ENCODE measurements around the gene SP8. TPM values are rescaled to one million over a fixed set of nuclear protein-coding genes. Genes with fewer than 3 reads are reported as not detected.

The SP8 gene
- total RNA-seq, 4 donors from 2014 or later: 0.72 to 24.8 (median 5.5) TPM; not detected in 1

DNA sequence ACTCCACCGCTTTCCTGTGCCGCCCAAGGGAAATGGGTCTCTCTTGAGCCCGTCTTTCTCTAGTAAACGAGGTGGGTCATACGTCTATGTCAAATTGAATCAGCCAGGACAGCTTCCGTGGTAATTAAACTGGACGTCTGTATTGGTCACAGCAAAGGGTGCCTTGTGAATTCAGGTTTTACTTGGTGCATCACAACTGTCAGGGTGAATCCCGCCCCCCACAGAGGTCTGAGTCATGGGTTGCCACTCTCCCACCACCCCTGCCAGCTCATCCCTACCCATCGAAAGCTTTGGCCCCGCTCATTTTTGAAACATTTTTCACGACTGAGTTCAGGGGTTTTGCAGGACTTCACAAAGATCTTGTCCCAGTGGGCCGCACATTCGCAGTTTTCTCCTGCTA lies 8.0 kb upstream of the SP8 start:
- Histone ChIP-seq H3K9me3 (no peaks in the 10 kb centered on the region), H3K36me3 (no peaks in the 10 kb centered on the region), H3K27me3 (peaks cover 97% of the 10 kb centered on the region), H3K4me3 (no peak overlapping the region), H3K27ac (no peak overlapping the region), H3K4me1 (peaks cover 31% of the 10 kb centered on the region)
- 44% methylated on average over 13 of the region's 13 CpGs for WGBS
- TF ChIP-seq, protein P1, sequence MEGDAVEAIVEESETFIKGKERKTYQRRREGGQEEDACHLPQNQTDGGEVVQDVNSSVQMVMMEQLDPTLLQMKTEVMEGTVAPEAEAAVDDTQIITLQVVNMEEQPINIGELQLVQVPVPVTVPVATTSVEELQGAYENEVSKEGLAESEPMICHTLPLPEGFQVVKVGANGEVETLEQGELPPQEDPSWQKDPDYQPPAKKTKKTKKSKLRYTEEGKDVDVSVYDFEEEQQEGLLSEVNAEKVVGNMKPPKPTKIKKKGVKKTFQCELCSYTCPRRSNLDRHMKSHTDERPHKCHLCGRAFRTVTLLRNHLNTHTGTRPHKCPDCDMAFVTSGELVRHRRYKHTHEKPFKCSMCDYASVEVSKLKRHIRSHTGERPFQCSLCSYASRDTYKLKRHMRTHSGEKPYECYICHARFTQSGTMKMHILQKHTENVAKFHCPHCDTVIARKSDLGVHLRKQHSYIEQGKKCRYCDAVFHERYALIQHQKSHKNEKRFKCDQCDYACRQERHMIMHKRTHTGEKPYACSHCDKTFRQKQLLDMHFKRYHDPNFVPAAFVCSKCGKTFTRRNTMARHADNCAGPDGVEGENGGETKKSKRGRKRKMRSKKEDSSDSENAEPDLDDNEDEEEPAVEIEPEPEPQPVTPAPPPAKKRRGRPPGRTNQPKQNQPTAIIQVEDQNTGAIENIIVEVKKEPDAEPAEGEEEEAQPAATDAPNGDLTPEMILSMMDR (IDR thresholded peaks at IDR 0.05): no peak
- TF ChIP-seq POLR2AphosphoS5 (IDR thresholded peaks at IDR 0.05) (no peak), EP300 (IDR thresholded peaks at IDR 0.05) (no peak)
- no peak for DNase-seq (ENCODE audit: low spot score in 2 of 2)

DNA sequence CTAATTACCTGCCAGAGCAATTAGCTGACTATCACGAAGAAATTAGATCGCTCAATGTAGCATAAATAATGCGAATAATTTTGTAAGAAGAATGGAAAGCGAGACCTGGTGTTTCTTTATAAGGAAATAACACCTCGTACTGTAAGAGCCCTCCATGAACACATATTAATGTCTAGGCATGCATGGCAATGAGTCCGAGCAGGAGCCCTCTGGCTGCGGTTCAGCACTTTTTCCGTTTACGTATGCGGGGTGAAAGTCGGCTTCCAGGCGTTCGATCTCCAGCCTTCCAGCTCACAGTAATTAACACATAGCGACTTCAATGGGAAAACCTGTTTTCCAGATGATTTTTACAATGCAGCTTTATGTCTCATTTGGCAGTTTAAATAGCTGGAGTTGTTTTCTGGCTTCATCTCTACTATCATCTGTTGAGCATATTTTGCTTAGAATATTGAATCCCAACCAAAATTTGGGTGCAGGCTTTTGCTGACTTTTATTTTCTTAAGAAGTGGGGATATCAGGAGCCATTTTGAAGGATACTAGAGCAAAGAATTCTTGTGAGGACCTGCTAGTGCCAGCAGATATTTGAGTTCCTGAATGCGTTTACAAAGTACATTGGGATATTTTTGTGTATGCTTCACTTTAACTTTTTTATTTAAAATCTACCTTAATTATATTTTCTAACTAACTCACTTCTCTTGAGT lies 7.2 kb upstream of the SP8 start:
- TF ChIP-seq, protein P1 (IDR thresholded peaks at IDR 0.05): no peak
- no peak for TF ChIP-seq POLR2A (IDR thresholded peaks at IDR 0.05)
- TF ChIP-seq EP300 (IDR thresholded peaks at IDR 0.05): no peak
- TF ChIP-seq POLR2AphosphoS5 (IDR thresholded peaks at IDR 0.05): no peak
- H3K4me1 ChIP-seq: peaks cover 29% of the 10 kb centered on the region
- no peak for DNase-seq (ENCODE audit: low spot score in 2 of 2)
- H3K27ac ChIP-seq: no peak overlapping the region
- 14% methylated on average over 15 of the region's 15 CpGs for WGBS
- no peaks in the 10 kb centered on the region for H3K9me3 ChIP-seq
- peaks cover 99% of the 10 kb centered on the region for H3K27me3 ChIP-seq
- no peak overlapping the region for H3K4me3 ChIP-seq
- H3K36me3 ChIP-seq: no peaks in the 10 kb centered on the region

DNA sequence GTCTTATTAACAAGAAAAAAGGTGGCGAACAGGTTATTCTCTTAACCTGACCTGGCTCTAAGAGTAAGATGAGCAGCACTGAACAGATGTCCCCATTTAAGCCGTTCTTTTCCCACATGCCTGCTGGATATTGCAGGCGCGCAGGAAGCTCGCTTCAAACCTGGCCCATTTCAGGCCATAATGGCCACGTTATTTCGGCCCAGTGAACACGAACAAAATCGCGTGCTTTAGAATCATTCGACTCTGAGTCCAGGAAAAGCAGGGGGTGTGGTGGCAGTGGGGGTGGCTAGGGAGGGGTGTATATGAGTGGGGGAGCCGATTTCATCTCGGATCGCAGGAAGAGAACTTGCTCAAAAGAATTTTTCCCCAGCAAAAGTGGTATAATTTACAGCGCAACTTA lies 6.6 kb upstream of the SP8 start:
- no peaks in the 10 kb centered on the region for H3K36me3 ChIP-seq
- no peak for TF ChIP-seq POLR2AphosphoS5 (IDR thresholded peaks at IDR 0.05)
- TF ChIP-seq, protein P1 (IDR thresholded peaks at IDR 0.05): no peak
- no peak for TF ChIP-seq EP300 (IDR thresholded peaks at IDR 0.05)
- TF ChIP-seq POLR2A (IDR thresholded peaks at IDR 0.05): no peak
- H3K4me3 ChIP-seq: no peak overlapping the region
- no peak overlapping the region for H3K27ac ChIP-seq
- DNase-seq (ENCODE audit: low spot score in 2 of 2): no peak
- no peaks in the 10 kb centered on the region for H3K9me3 ChIP-seq
- H3K4me1 ChIP-seq: peaks cover 23% of the 10 kb centered on the region
- 23% methylated on average over 15 of the region's 15 CpGs for WGBS
- H3K27me3 ChIP-seq: peaks cover 99% of the 10 kb centered on the region

DNA sequence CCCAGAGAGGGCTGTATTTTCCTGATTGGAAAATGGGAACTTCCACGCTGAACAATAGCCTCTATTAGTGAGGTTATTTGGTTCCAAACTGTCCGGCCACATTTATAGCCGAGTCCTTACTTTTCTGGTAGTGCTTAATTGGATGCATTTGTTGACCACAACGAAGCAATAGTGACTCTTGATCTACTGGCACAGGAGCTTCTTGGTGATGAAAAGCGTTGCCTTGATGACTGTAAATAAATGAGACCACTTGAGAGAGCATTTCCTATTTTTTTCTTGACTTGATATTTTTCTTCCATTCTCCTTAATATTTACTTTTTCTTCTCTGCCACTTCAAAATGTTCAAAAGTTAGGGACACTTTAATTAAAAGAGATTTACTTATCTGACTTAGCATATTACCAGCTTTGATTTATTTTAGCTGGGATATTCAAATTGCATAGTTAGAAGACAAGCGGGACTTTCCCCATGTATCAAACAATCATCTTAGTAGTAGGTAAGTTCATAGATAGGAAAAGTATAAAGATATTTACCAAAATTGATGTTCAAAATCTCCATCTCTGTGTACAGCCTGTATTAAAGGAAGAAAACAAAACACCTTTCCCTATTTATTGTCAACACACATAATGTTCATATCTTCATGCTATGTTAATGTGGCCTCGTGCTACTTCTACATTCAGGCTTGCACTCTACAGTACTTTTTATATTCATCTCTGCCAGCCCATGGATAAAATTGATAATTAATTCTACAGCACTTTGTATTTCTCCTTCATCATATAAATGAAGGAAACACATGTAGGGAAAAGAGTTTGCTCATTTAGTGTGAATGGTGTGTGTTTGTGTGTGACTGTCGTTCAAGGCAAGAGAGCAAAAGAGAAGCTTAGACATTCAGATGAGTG lies 5.1 kb upstream of the SP8 start:
- Histone ChIP-seq H3K27ac (no peak overlapping the region), H3K36me3 (no peaks in the 10 kb centered on the region), H3K4me3 (no peak overlapping the region), H3K4me1 (peaks cover 19% of the 10 kb centered on the region), H3K9me3 (no peaks in the 10 kb centered on the region), H3K27me3 (peaks cover 100% of the 10 kb centered on the region)
- 26% methylated on average over 8 of the region's 8 CpGs for WGBS
- no peak for DNase-seq (ENCODE audit: low spot score in 2 of 2)
- TF ChIP-seq POLR2AphosphoS5 (IDR thresholded peaks at IDR 0.05) (no peak), POLR2A (IDR thresholded peaks at IDR 0.05) (no peak), EP300 (IDR thresholded peaks at IDR 0.05) (no peak)
- TF ChIP-seq, protein P1 (IDR thresholded peaks at IDR 0.05): no peak

DNA sequence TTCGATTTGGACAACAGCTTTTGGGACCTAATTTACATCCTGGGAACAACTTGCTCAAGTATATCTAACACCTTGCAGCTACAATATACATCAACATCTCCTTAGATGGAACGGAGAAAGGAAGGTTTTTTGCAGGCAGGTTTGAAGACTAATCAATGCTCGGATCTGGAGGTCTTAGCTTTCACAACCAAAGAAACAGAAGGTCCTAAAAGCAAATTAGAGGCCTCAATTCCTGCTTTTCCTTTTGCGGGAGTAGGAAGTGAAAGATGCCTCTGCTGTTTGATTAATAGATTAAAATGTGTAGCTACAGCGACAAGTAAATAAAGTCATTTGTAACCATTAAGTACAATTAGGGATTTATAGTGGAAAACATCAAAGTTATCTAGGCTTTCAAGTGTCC lies 3.7 kb upstream of the SP8 start:
- Histone ChIP-seq H3K4me1 (peaks cover 28% of the 10 kb centered on the region), H3K4me3 (no peak overlapping the region), H3K27me3 (peaks cover 100% of the 10 kb centered on the region), H3K9me3 (no peaks in the 10 kb centered on the region), H3K36me3 (no peaks in the 10 kb centered on the region), H3K27ac (no peak overlapping the region)
- TF ChIP-seq, protein P1 (IDR thresholded peaks at IDR 0.05): no peak
- no peak for TF ChIP-seq POLR2A (IDR thresholded peaks at IDR 0.05)
- no peak for TF ChIP-seq EP300 (IDR thresholded peaks at IDR 0.05)
- TF ChIP-seq POLR2AphosphoS5 (IDR thresholded peaks at IDR 0.05): no peak
- 13% methylated on average over 5 of the region's 5 CpGs for WGBS
- DNase-seq (ENCODE audit: low spot score in 2 of 2): no peak

All from suprapubic skin (tissue), 4 donors.